Common myeloid progenitor, CD34-positive (primary cell): ENCODE results near the gene QRFP.

Experiments
- CTCF ChIA-PET: fragments of 350-600 bp; sonication (Branson Sonifier 250); formaldehyde crosslinking; loops from one replicate; lab custom pipeline; 2021; ENCODE audit warnings: antibody characterized with exemption; lab: Charles Lee
- POLR2A ChIA-PET: fragments of 350-600 bp; sonication (Branson Sonifier 250); formaldehyde crosslinking; loops from one replicate; lab custom pipeline; 2021; ENCODE audit warnings: antibody characterized with exemption; lab: Charles Lee
- DNase-seq, 3 donors: peaks; one replicate each; pipeline versions ENCODE4 v3.0.0 to v3.0.0-alpha.2; 2013
- H3K27ac ChIP-seq, 2 experiments: 1 replicate in 1 of 2; 2 replicates in 1 of 2; pipeline ENCODE4 v1.7.0; 2013; ENCODE audit warnings: inconsistent platforms in 2 of 2, low read length in 2 of 2, mild to moderate bottlenecking in 2 of 2, low read depth in 1 of 2, moderate library complexity in 1 of 2; ENCODE audit not compliant: severe bottlenecking in 2 of 2, insufficient read depth in 1 of 2, poor library complexity in 1 of 2
- H3K27me3 ChIP-seq, 5 experiments: replicated peaks in 2 of 5; 1 replicate in 3 of 5; 2 replicates in 2 of 5; pipeline versions ENCODE4 v1.6.1 to v1.7.0; 2013; ENCODE audit warnings: low read length in 4 of 5, mild to moderate bottlenecking in 2 of 5, moderate library complexity in 2 of 5, inconsistent platforms in 1 of 5; ENCODE audit not compliant: insufficient read depth in 5 of 5, control insufficient read depth in 4 of 5
- H3K36me3 ChIP-seq, 4 experiments: 1 replicate in 2 of 4; 2 replicates in 2 of 4; pipeline versions ENCODE4 v1.6.1 to v1.7.0; 2013; ENCODE audit warnings: low read length in 3 of 4, control low read depth in 1 of 4, mild to moderate bottlenecking in 1 of 4; ENCODE audit not compliant: control insufficient read depth in 4 of 4, insufficient read depth in 4 of 4
- H3K4me1 ChIP-seq, 4 experiments: 1 replicate in 3 of 4; 2 replicates in 1 of 4; pipeline versions ENCODE4 v1.6.1 to v1.7.1; 2013; ENCODE audit warnings: low read length in 3 of 4, mild to moderate bottlenecking in 3 of 4, control low read depth in 1 of 4, inconsistent platforms in 1 of 4, moderate library complexity in 1 of 4; ENCODE audit not compliant: control insufficient read depth in 4 of 4, insufficient read depth in 4 of 4; ENCODE audit errors: control extremely low read depth in 1 of 4
- H3K4me3 ChIP-seq, 7 experiments: 1 replicate in 4 of 7; 2 replicates in 3 of 7; pipeline versions ENCODE4 v1.5.1 to v1.7.0; 2013; ENCODE audit warnings: mild to moderate bottlenecking in 7 of 7, low read length in 6 of 7, moderate library complexity in 6 of 7, inconsistent platforms in 2 of 7, low read depth in 2 of 7, control low read depth in 1 of 7; ENCODE audit not compliant: insufficient read depth in 4 of 7, control insufficient read depth in 1 of 7; ENCODE audit errors: extremely low read depth in 1 of 7
- H3K9me3 ChIP-seq, 5 experiments: 1 replicate in 4 of 5; 2 replicates in 1 of 5; pipeline versions ENCODE4 v1.6.1 to v1.7.1; 2013; ENCODE audit warnings: low read length in 4 of 5, mild to moderate bottlenecking in 2 of 5, inconsistent platforms in 1 of 5, low read depth in 1 of 5, moderate library complexity in 1 of 5; ENCODE audit not compliant: control insufficient read depth in 4 of 5, insufficient read depth in 2 of 5; ENCODE audit errors: control extremely low read depth in 1 of 5
- WGBS: methylation state at CpG from one replicate; pipeline ENCODE4 v1.1.5; 2013; ENCODE audit not compliant: insufficient coverage; 5-methylcytosine and 5-hydroxymethylcytosine counted together

Gene QRFP

DNA sequence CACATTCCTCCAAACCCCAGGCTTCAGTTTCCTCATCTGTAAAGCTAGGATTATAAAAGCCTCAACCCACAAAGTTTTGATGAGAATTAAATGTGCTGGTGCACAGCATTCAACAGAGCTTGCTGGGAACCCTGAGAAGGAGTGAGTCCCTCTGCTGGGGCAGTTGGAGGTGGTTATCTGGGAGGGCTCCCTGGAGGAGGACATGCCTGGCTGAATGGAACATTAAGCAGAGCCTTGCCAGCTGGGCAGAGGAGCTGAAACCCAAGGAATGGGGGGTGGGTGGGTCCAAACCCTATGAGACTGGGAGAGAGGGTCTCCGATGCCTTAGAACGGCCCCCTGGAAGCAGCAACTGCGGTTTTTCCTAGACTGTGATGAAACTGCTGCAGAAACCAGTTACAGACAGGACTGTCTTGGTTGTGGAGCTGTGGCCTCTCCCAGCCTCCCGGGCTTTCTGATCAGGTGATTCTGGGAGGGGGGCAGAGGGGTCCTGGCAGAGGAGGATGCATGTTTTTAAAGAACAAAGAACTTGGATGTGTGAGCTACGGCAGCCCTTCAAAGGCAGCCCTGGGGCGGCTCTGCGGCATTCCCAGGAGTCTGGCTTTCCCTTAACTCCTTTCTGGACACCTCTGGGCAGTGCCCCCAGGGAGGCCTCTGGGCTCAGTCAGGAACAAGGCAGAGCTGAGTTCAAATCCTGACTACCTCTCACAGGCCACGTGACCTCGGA lies 21.7 kb upstream of the QRFP start:
- Histone ChIP-seq H3K4me1 (no peaks in the 10 kb centered on the region), H3K9me3 (no peaks in the 10 kb centered on the region), H3K36me3 (no peaks in the 10 kb centered on the region), H3K27ac (no peak overlapping the region), H3K4me3 (no peak overlapping the region), H3K27me3 (peaks cover 0 to 64% (median 15%) of the 10 kb centered on the region in 5 experiments)
- 78% methylated on average over 7 of the region's 9 CpGs for WGBS
- CTCF ChIA-PET = interaction anchor here (0.8 to 1.0 kb wide), 3 partner anchors 51 to 79 kb away, joined by 3 to 4 read pairs (median 3); no protein-coding TSS in a partner anchor
- no peak for DNase-seq
- POLR2A ChIA-PET = interaction anchor here (0.6 kb wide), 1 partner anchor 1189 kb away, joined by 3 read pairs; no protein-coding TSS in a partner anchor

GRCh38 chr9:130917168-130917960 lies 20.8 kb upstream of the QRFP start:
- H3K4me1 ChIP-seq = no peaks in the 10 kb centered on the region
- H3K36me3 ChIP-seq = no peaks in the 10 kb centered on the region
- H3K4me3 ChIP-seq = no peak overlapping the region
- no peak overlapping the region for H3K27ac ChIP-seq
- WGBS = 84% methylated on average over 32 of the region's 34 CpGs
- no peak for DNase-seq
- ChIA-PET POLR2A (no interaction called here), CTCF (interaction anchor here (0.8 to 1.0 kb wide), 2 partner anchors 50 to 80 kb away, joined by 3 to 4 read pairs; no protein-coding TSS in a partner anchor)
- H3K27me3 ChIP-seq = peaks cover 0 to 59% (median 13%) of the 10 kb centered on the region in 5 experiments
- H3K9me3 ChIP-seq = no peaks in the 10 kb centered on the region

DNA sequence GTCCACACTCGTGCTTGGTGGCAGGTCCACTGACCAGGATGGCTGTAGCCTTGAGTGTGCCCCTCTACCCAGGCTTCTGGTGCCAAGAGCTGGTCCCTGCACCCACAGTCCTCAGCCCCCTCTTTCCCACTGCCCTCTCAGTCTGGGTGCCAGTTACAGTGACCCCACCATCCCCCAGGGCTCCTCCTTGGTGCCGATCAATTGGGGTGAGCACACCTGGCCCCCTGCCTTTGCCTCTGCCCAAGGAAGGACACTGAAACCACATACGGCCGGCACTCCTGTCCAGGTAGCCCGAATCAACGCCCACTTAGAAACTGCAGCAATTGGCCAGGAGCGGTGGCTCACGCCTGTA lies 18.5 kb upstream of the QRFP start:
- no peak for DNase-seq
- no peaks in the 10 kb centered on the region for H3K9me3 ChIP-seq
- H3K4me3 ChIP-seq = no peak overlapping the region
- POLR2A ChIA-PET = no interaction called here
- H3K4me1 ChIP-seq = no peaks in the 10 kb centered on the region
- H3K27me3 ChIP-seq = peaks cover 0 to 40% (median 7%) of the 10 kb centered on the region in 5 experiments
- CTCF ChIA-PET = no interaction called here
- H3K36me3 ChIP-seq = no peaks in the 10 kb centered on the region
- H3K27ac ChIP-seq = no peak overlapping the region
- WGBS = 90% methylated on average over 8 of the region's 8 CpGs

DNA sequence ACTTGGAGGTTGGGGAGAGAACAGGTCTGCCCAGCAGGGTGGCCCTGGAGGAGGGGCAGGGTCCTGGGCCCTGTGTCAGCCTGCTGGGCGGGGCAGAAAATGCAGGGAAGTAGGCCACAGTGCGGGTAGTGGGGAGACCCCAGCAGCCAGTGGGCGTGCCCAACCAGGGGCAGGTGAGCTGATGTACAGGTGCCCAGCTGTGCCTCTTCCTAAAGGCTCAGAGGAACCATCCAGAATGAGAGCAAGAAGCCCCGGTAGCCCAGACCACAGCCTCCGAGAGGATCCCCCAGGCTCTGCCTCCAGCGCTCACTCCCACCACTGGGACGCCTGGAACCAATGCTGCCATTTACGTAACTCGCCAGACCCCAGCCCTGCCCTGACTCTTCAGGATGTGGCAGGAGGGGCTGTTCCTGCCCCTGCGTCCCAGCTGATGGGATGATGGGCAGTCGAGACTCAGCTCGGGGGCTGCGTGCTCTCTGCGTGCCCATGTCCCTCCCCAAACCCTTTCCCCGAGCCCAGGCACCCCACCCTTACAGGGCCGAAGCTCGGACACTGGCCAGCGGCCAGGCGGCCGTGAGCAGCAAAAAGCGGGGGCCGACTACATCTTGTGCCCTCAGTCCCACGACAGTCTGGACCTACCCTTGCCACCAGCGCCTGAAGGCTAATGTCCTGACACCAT lies 17.9 kb upstream of the QRFP start:
- 79% methylated on average over 23 of the region's 24 CpGs for WGBS

DNA sequence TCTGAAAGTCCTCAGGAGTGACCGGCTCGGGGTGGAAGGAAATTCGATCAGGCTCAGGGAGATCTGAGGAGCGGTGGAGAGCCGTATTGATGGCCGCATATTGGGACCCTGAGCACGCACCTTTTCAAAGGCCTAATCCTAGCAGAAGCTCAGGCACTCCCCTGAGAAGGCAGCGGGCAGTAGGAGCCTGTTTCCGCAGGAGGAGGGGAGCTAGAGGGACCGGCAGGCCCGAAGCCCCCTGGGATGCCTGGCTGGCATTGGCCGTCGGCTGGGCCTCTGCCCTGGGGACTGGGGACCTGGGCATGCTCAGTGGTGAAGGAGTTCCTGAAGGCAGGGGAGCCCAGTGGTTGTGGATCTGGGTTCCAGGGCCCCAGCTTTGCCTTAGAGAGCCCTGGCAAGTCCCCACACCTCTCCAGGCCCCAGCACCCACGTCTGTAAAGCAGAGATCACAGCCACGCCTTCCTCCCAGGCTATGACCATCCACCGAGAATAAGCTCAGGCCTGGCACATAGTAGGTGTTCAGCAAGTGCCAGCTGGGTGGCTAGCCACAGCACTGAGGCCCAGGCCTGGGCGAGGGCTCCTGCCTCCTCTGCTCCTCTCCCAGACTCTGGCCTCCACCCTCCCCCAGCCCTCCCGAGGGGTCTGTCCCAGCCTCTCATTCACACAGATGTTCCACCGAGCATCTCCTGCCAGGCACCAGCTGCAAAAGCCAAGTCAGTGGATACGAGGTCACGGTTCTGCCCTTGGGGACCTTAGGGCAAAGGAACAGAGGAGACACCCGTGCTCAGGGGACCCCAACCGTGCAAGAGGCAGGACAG lies 17.2 kb upstream of the QRFP start:
- DNase-seq = no peak
- Histone ChIP-seq H3K27ac (no peak overlapping the region), H3K36me3 (no peaks in the 10 kb centered on the region), H3K9me3 (no peaks in the 10 kb centered on the region), H3K27me3 (peaks cover 0 to 31% (median 7%) of the 10 kb centered on the region in 5 experiments), H3K4me1 (no peaks in the 10 kb centered on the region), H3K4me3 (no peak overlapping the region)
- ChIA-PET POLR2A (no interaction called here), CTCF (interaction anchor here (0.5 to 1.4 kb wide), 2 partner anchors 19 to 703 kb away, joined by 3 to 4 read pairs; no protein-coding TSS in a partner anchor)
- 86% methylated on average over 23 of the region's 23 CpGs for WGBS

More for the DNA sequence above, 17.9 kb upstream of the QRFP start:
- Histone ChIP-seq H3K27ac (no peak overlapping the region), H3K36me3 (no peaks in the 10 kb centered on the region), H3K27me3 (peaks cover 0 to 38% (median 7%) of the 10 kb centered on the region in 5 experiments), H3K4me1 (no peaks in the 10 kb centered on the region), H3K9me3 (no peaks in the 10 kb centered on the region), H3K4me3 (no peak overlapping the region)
- no peak for DNase-seq
- CTCF ChIA-PET = no interaction called here
- POLR2A ChIA-PET = no interaction called here

- Histone ChIP-seq H3K4me3 (no peak overlapping the region), H3K27me3 (peaks cover 0 to 23% (median 4%) of the 10 kb centered on the region in 5 experiments), H3K36me3 (no peaks in the 10 kb centered on the region), H3K27ac (no peak overlapping the region), H3K4me1 (peaks cover 0 to 6% (median 3%) of the 10 kb centered on the region in 4 experiments), H3K9me3 (no peaks in the 10 kb centered on the region)
- ChIA-PET CTCF (interaction anchor here (0.5 to 1.4 kb wide), 2 partner anchors 19 to 703 kb away, joined by 3 to 4 read pairs; no protein-coding TSS in a partner anchor), POLR2A (no interaction called here)
- no peak for DNase-seq
- 88% methylated on average over 36 of the region's 38 CpGs for WGBS
Measured at GRCh38 chr9:130912932-130913598, 16.5 kb upstream of the QRFP start.
